ENCODE measurements around the gene MAP7D3.

The MAP7D3 gene

DNA sequence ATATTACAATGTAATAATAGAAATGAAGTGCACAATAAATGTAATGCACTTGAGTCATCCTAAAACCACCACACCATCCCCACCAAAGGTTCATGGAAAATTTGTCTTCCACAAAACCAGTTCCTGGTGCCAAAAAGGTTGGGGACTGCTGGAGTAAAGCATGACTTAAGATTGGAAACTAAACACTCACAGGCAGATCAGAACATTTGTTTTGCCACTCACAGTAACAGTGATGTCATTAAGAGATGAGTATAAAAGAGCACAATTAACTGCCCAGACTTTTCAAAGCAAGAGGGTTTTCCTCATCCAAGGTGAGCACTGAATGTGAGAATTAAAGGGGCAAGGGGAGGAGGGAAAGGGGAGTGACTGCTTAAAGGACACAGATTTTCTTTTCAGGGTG, 35.6 kb downstream of the MAP7D3 start:
- TF ChIP-seq, protein P1, sequence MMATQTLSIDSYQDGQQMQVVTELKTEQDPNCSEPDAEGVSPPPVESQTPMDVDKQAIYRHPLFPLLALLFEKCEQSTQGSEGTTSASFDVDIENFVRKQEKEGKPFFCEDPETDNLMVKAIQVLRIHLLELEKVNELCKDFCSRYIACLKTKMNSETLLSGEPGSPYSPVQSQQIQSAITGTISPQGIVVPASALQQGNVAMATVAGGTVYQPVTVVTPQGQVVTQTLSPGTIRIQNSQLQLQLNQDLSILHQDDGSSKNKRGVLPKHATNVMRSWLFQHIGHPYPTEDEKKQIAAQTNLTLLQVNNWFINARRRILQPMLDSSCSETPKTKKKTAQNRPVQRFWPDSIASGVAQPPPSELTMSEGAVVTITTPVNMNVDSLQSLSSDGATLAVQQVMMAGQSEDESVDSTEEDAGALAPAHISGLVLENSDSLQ (IDR thresholded peaks at IDR 0.05) = no peak
- no peak for TF ChIP-seq FOXM1 (IDR thresholded peaks at IDR 0.05; ENCODE audit: borderline replicate concordance)
- DNase-seq (ENCODE audit: extremely low spot score) = no peak
- POLR2A ChIA-PET = no interaction called here
- CTCF ChIA-PET = interaction anchor here (1.7 kb wide), 1 partner anchor 52 kb away, joined by 5 read pairs; no protein-coding TSS in a partner anchor

DNA sequence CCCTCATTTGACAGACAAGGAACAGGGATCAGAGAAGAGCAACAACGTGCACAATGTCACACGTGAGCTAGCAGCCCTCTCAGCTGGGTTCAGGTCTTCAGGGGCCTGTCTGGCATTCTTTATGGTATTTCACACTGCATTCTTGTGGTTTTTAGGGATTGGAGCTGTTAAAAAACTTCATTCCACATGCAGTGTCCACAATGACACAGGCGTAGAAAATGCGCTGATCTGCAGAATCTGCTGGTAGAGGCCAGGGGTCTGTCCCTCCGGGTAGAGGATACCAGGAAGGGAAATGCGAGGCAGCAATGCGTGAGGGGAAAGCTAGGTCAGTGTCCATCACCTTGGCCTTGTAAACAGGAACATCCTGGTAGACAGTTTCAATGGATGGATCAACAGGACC, 36.6 kb downstream of the MAP7D3 start:
- no peak for DNase-seq (ENCODE audit: extremely low spot score)
- no peak for TF ChIP-seq SUZ12 (IDR thresholded peaks at IDR 0.05)
- POLR2A ChIA-PET = interaction anchor here (1.5 kb wide), 1 partner anchor 29 kb away, joined by 4 read pairs; no protein-coding TSS in a partner anchor
- CTCF ChIA-PET = interaction anchor here (0.9 to 1.7 kb wide), 2 partner anchors 11 to 53 kb away, joined by 3 to 5 read pairs; no protein-coding TSS in a partner anchor

DNA sequence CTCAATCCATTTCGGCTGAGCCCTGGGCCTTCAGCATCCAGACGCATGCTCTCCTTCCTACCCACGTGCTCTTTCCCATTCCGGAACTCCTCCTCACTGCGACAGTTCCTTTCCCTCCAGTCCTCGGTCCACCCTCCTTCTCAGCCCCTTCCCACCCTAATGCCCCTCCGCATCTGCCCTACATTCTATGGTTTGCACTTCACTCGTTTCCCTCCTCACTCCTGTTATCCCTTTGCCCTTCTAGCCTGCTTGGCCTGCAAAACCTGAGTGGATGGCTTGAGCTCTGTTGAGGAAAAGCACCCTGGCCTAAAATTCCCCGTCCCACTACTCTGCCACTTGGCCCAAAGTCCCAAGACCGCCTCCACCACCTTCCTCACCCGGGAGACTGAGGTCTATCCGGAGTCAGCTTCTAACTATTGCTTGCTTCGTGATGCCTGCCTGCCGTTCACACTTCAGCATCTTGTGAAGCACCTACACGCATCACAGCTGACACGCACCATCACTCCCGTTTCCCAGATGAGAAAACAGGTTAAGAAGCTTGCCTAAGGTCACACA, 38.6 kb downstream of the MAP7D3 start:
- DNase-seq (ENCODE audit: extremely low spot score) = no peak
- no peak for TF ChIP-seq FOXM1 (IDR thresholded peaks at IDR 0.05; ENCODE audit: borderline replicate concordance)
- TF ChIP-seq BHLHE40 (IDR thresholded peaks at IDR 0.05; ENCODE audit: borderline replicate concordance) = no peak
- TF ChIP-seq L3MBTL2 (conservative IDR thresholded peaks at IDR 0.05) = no peak
- no peak for TF ChIP-seq CTBP1 (IDR thresholded peaks at IDR 0.05; ENCODE audit: borderline replicate concordance)
- ChIA-PET CTCF (no interaction called here), POLR2A (interaction anchor here (0.7 to 1.3 kb wide), 2 partner anchors 10 kb away, joined by 3 to 4 read pairs; no protein-coding TSS in a partner anchor)

DNA sequence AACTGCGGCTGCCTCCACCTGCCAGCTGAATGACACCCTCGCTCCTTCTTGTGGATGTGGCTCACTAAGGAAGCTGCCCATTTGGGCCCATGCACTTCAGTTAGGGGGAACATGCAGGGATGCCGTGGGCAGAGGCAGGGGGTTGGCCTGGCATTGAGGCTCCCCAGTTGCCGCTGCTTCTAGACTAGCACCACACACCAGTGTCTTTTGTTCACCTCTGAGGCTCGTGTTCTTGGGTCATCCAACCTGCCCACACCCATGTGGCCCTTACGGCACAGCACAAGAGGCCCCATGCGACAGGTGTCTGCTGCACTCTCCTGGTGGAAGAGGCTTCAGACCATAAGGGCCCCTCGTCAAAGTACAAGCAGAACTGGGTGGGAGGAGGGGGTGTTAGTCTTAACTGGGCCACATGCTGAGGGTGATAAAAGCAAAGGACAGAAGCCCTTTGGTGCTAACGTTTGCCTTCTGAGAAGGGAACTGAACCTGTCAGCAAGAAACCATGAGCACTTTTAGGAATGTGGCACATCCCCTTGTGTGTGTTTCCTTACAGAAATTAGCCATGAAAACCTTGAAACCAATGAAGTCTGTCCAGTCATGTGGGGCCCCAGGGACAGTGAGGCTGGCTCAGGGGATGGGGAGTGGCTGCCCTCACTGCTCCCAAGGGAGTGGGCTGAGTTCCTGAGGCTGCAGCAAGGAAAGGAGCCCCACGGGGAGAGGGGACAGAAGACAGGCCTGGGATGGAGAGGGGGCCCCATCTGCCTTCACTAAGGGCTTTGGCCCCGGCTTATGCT, 39.2 kb downstream of the MAP7D3 start:
- TF ChIP-seq NFRKB (IDR thresholded peaks at IDR 0.05) (no peak), FOXK2 (IDR thresholded peaks at IDR 0.05) (no peak), HDGF (IDR thresholded peaks at IDR 0.05; ENCODE audit: borderline replicate concordance) (no peak), LEF1 (IDR thresholded peaks at IDR 0.05; ENCODE audit: borderline replicate concordance) (no peak), CTBP1 (IDR thresholded peaks at IDR 0.05; ENCODE audit: borderline replicate concordance) (no peak), ZNF384 (IDR thresholded peaks at IDR 0.05) (no peak), BHLHE40 (IDR thresholded peaks at IDR 0.05; ENCODE audit: borderline replicate concordance) (no peak), ELF4 (IDR thresholded peaks at IDR 0.05) (no peak), TARDBP (IDR thresholded peaks at IDR 0.05) (no peak), L3MBTL2 (conservative IDR thresholded peaks at IDR 0.05) (no peak), FOXA1 (IDR thresholded peaks at IDR 0.05) (no peak), ARNT (IDR thresholded peaks at IDR 0.05) (no peak), SUZ12 (IDR thresholded peaks at IDR 0.05) (no peak), SP1 (IDR thresholded peaks at IDR 0.05) (no peak), FOXM1 (IDR thresholded peaks at IDR 0.05; ENCODE audit: borderline replicate concordance) (no peak)
- TF ChIP-seq, protein P1 (IDR thresholded peaks at IDR 0.05) = no peak
- DNase-seq (ENCODE audit: extremely low spot score) = no peak
- POLR2A ChIA-PET = interaction anchor here (0.7 to 1.3 kb wide), 2 partner anchors 9 to 10 kb away, joined by 3 to 4 read pairs; no protein-coding TSS in a partner anchor
- CTCF ChIA-PET = no interaction called here

DNA sequence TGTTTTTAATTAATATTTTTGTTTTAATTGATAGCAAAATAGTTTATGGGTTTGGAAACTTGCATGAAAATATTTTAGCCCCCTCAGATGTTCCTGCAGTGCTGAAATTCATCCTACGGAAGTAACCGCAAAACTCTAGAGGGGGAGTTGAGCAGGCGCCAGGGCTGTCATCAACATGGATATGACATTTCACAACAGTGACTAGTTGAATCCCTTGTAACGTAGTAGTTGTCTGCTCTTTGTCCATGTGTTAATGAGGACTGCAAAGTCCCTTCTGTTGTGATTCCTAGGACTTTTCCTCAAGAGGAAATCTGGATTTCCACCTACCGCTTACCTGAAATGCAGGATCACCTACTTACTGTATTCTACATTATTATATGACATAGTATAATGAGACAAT, 40.4 kb downstream of the MAP7D3 start:
- CTCF ChIA-PET = interaction anchor here (2.6 kb wide), 1 partner anchor 182 kb away, joined by 21 read pairs; no protein-coding TSS in a partner anchor
- no peak for DNase-seq (ENCODE audit: extremely low spot score)

DNA sequence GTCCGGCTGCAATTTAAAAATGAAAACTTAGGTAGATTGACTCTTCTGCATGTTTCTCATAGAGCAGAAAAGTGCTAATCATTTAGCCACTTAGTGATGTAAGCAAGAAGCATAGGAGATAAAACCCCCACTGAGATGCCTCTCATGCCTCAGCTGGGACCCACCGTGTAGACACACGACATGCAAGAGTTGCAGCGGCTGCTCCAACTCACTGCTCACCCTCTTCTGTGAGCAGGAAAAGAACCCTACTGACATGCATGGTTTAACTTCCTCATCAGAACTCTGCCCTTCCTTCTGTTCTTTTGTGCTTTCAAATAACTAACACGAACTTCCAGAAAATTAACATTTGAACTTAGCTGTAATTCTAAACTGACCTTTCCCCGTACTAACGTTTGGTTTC, 41.0 kb downstream of the MAP7D3 start:
- ChIA-PET CTCF (interaction anchor here (1.4 to 2.6 kb wide), 2 partner anchors 22 to 182 kb away, joined by 3 to 21 read pairs; no protein-coding TSS in a partner anchor), POLR2A (interaction anchor here (0.9 to 1.2 kb wide), 2 partner anchors 25 to 39 kb away, joined by 3 to 4 read pairs; no protein-coding TSS in a partner anchor)
- TF ChIP-seq FOXA1 (IDR thresholded peaks at IDR 0.05) (no peak), FOXM1 (IDR thresholded peaks at IDR 0.05; ENCODE audit: borderline replicate concordance) (no peak), ELF4 (IDR thresholded peaks at IDR 0.05) (no peak), TARDBP (IDR thresholded peaks at IDR 0.05) (no peak), L3MBTL2 (conservative IDR thresholded peaks at IDR 0.05) (no peak), CTBP1 (IDR thresholded peaks at IDR 0.05; ENCODE audit: borderline replicate concordance) (no peak), ARNT (IDR thresholded peaks at IDR 0.05) (no peak), LEF1 (IDR thresholded peaks at IDR 0.05; ENCODE audit: borderline replicate concordance) (no peak), HDGF (IDR thresholded peaks at IDR 0.05; ENCODE audit: borderline replicate concordance) (no peak), BHLHE40 (IDR thresholded peaks at IDR 0.05; ENCODE audit: borderline replicate concordance) (no peak), ZNF384 (IDR thresholded peaks at IDR 0.05) (no peak), SUZ12 (IDR thresholded peaks at IDR 0.05) (no peak)
- TF ChIP-seq, protein P1 (IDR thresholded peaks at IDR 0.05) = no peak
- DNase-seq (ENCODE audit: extremely low spot score) = no peak

More for the DNA sequence above, 40.4 kb downstream of the MAP7D3 start:
- TF ChIP-seq ELF4 (IDR thresholded peaks at IDR 0.05) (0 out of 2 replicates have a peak, but pooled peaks have one; percentile 10), FOXM1 (IDR thresholded peaks at IDR 0.05; ENCODE audit: borderline replicate concordance) (no peak)
- POLR2A ChIA-PET = interaction anchor here (0.9 to 1.2 kb wide), 2 partner anchors 25 to 40 kb away, joined by 3 to 4 read pairs; no protein-coding TSS in a partner anchor

Measured in HEK293T (cell line).